Effector memory CD4-positive, alpha-beta T cell (primary cell): ENCODE measurements around the gene TXNDC2.
"Not testable (repeated sequence)": the region's sequence is repeated elsewhere in the genome, so short reads cannot be mapped to it uniquely, and the experiment has no call there.

ENCODE experiments used
- DNase-seq, 3 donors: peaks; one replicate each; pipeline ENCODE4 v3.0.0-alpha.2; 2020
- H3K27ac ChIP-seq: 2 replicates; pipeline ENCODE4 v1.7.0; 2013; ENCODE audit warnings: mild to moderate bottlenecking, low read length, moderate library complexity; ENCODE audit not compliant: insufficient read depth, poor library complexity, severe bottlenecking
- H3K27me3 ChIP-seq: replicated peaks from 2 replicates; pipeline ENCODE4 v1.7.0; 2013; ENCODE audit warnings: mild to moderate bottlenecking, low read length; ENCODE audit not compliant: insufficient read depth, control insufficient read depth, poor library complexity, severe bottlenecking
- H3K36me3 ChIP-seq: 2 replicates; pipeline ENCODE4 v1.7.0; 2013; ENCODE audit warnings: mild to moderate bottlenecking, low read length, moderate library complexity; ENCODE audit not compliant: control insufficient read depth, insufficient read depth
- H3K4me1 ChIP-seq: 2 replicates; pipeline ENCODE4 v1.7.0; 2013; ENCODE audit warnings: low read length, mild to moderate bottlenecking; ENCODE audit not compliant: control insufficient read depth, insufficient read depth, poor library complexity, severe bottlenecking
- H3K4me3 ChIP-seq: 2 replicates; pipeline ENCODE4 v1.7.0; 2013; ENCODE audit warnings: low read length, low read depth, mild to moderate bottlenecking; ENCODE audit not compliant: insufficient read depth, poor library complexity, severe bottlenecking
- H3K9me3 ChIP-seq: 2 replicates; pipeline ENCODE4 v1.7.0; 2013; ENCODE audit warnings: mild to moderate bottlenecking, low read length, moderate library complexity; ENCODE audit not compliant: control insufficient read depth

Gene TXNDC2

GRCh38 chr18:9878783-9879242 lies 7.0 kb upstream of the TXNDC2 start:
- H3K27me3 ChIP-seq = no peaks in the 10 kb centered on the region
- H3K27ac ChIP-seq = no peak overlapping the region
- DNase-seq = no peak
- no peak overlapping the region for H3K4me3 ChIP-seq
- no peaks in the 10 kb centered on the region for H3K9me3 ChIP-seq
- no peaks in the 10 kb centered on the region for H3K4me1 ChIP-seq
- H3K36me3 ChIP-seq = no peaks in the 10 kb centered on the region

- no peak for DNase-seq
- no peaks in the 10 kb centered on the region for H3K9me3 ChIP-seq
- no peak overlapping the region for H3K4me3 ChIP-seq
- no peaks in the 10 kb centered on the region for H3K4me1 ChIP-seq
- H3K27ac ChIP-seq = no peak overlapping the region
- H3K27me3 ChIP-seq = no peaks in the 10 kb centered on the region
- H3K36me3 ChIP-seq = no peaks in the 10 kb centered on the region
Observed at GRCh38 chr18:9884090-9884489, 1.7 kb upstream of the TXNDC2 start.

- Histone ChIP-seq H3K4me1 (no peaks in the 10 kb centered on the region), H3K27me3 (no peaks in the 10 kb centered on the region), H3K36me3 (no peaks in the 10 kb centered on the region), H3K27ac (no peak overlapping the region), H3K9me3 (no peaks in the 10 kb centered on the region), H3K4me3 (no peak overlapping the region)
- DNase-seq = no peak
Observed at GRCh38 chr18:9884532-9885140, 1.1 kb upstream of the TXNDC2 start.

- Histone ChIP-seq H3K4me1 (no peaks in the 10 kb centered on the region), H3K36me3 (no peaks in the 10 kb centered on the region), H3K27me3 (no peaks in the 10 kb centered on the region), H3K4me3 (no peak overlapping the region), H3K27ac (no peak overlapping the region), H3K9me3 (no peaks in the 10 kb centered on the region)
- no peak for DNase-seq
Observed at GRCh38 chr18:9886005-9886348, 204 bp downstream of the TXNDC2 start.

GRCh38 chr18:9887992-9888391 lies 2.2 kb downstream of the TXNDC2 start:
- DNase-seq = no peak
- no peak overlapping the region for H3K27ac ChIP-seq
- H3K27me3 ChIP-seq = no peaks in the 10 kb centered on the region
- H3K4me3 ChIP-seq = no peak overlapping the region
- no peaks in the 10 kb centered on the region for H3K4me1 ChIP-seq
- no peaks in the 10 kb centered on the region for H3K36me3 ChIP-seq
- no peaks in the 10 kb centered on the region for H3K9me3 ChIP-seq

- Histone ChIP-seq H3K27ac (no peak overlapping the region), H3K4me1 (no peaks in the 10 kb centered on the region), H3K9me3 (no peaks in the 10 kb centered on the region), H3K36me3 (no peaks in the 10 kb centered on the region), H3K27me3 (no peaks in the 10 kb centered on the region), H3K4me3 (no peak overlapping the region)
- DNase-seq = no peak
Observed at GRCh38 chr18:9890196-9890595, 4.4 kb downstream of the TXNDC2 start.

GRCh38 chr18:9890957-9891356 lies 5.2 kb downstream of the TXNDC2 start:
- H3K27me3 ChIP-seq = no peaks in the 10 kb centered on the region
- H3K27ac ChIP-seq = no peak overlapping the region
- no peaks in the 10 kb centered on the region for H3K36me3 ChIP-seq
- DNase-seq = no peak
- H3K9me3 ChIP-seq = no peaks in the 10 kb centered on the region
- no peak overlapping the region for H3K4me3 ChIP-seq
- H3K4me1 ChIP-seq = no peaks in the 10 kb centered on the region

GRCh38 chr18:9891515-9891914 lies 5.7 kb downstream of the TXNDC2 start:
- not testable (repeated sequence) for H3K4me3 ChIP-seq, H3K36me3 ChIP-seq, H3K4me1 ChIP-seq, H3K27me3 ChIP-seq, H3K9me3 ChIP-seq, H3K27ac ChIP-seq, DNase-seq

GRCh38 chr18:9894454-9895068 lies 8.8 kb downstream of the TXNDC2 start:
- no peaks in the 10 kb centered on the region for H3K36me3 ChIP-seq
- H3K27ac ChIP-seq = no peak overlapping the region

GRCh38 chr18:9897129-9897528 lies 11.4 kb downstream of the TXNDC2 start:
- no peak overlapping the region for H3K4me3 ChIP-seq
- no peak for DNase-seq
- no peak overlapping the region for H3K27ac ChIP-seq
- no peaks in the 10 kb centered on the region for H3K9me3 ChIP-seq
- peaks cover 3% of the 10 kb centered on the region for H3K27me3 ChIP-seq
- H3K36me3 ChIP-seq = no peaks in the 10 kb centered on the region
- H3K4me1 ChIP-seq = no peaks in the 10 kb centered on the region

More at GRCh38 chr18:9894454-9895068, 8.8 kb downstream of the TXNDC2 start:
- Histone ChIP-seq H3K4me1 (no peaks in the 10 kb centered on the region), H3K27me3 (peaks cover 3% of the 10 kb centered on the region), H3K4me3 (no peak overlapping the region), H3K9me3 (no peaks in the 10 kb centered on the region)
- no peak for DNase-seq
